IPS DF 19.7 (cell line): ENCODE results near the gene MAP7D2.

Source experiments
- DNase-seq: peaks from one replicate; pipeline ENCODE4 v3.0.0-alpha.2; 2013; ENCODE audit warnings: low read depth, low spot score

The MAP7D2 gene

GRCh38 chrX:20038966-20039365 is 77.7 kb downstream of the MAP7D2 start:
- no peak for DNase-seq

- no peak for DNase-seq
Observed at GRCh38 chrX:20037186-20037585, 79.5 kb downstream of the MAP7D2 start.

- no peak for DNase-seq
Observed at GRCh38 chrX:20032201-20032600, 84.5 kb downstream of the MAP7D2 start.

GRCh38 chrX:20029728-20030127 is 87.0 kb downstream of the MAP7D2 start:
- DNase-seq = no peak

DNA sequence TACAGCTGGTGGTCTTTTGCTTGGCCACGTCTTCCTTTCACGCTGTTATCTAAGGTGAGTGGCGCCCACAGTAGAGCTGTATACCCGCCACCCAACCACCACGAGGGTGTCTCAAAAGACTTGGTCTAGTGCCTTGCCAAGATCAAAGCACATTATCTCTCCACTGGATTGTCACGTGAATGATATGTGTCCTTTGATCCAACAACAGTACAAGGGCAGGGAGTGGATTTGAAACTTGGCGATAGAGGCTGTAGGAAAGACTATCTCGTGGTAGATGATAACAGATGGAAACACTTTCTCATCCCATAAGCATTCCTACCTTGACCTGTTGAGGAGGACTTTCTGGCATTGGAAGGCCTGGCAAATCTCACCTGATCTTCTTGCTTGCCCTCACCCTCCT is 88.1 kb downstream of the MAP7D2 start:
- DNase-seq = no peak

DNA sequence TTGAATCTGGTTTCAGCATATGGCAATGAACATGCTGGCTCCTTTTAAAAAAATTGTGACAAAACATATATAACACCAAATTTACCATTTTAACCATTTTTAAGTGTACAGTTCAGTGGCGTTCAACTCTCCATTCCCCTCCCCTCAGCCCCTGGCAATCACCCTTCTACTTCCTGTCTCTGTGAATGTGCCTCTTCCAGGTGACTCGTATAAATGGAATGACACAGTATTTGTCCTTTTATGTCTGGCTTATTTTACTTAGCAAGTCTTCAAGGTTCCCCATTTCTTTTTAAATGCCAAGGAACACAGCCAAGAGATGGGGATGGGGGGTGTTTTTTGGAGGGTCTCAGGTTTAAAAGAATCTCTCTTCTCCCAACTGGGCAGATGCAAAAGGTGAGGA is 90.4 kb downstream of the MAP7D2 start:
- no peak for DNase-seq

- no peak for DNase-seq
Observed at GRCh38 chrX:20019672-20020365, 96.9 kb downstream of the MAP7D2 start.

DNA sequence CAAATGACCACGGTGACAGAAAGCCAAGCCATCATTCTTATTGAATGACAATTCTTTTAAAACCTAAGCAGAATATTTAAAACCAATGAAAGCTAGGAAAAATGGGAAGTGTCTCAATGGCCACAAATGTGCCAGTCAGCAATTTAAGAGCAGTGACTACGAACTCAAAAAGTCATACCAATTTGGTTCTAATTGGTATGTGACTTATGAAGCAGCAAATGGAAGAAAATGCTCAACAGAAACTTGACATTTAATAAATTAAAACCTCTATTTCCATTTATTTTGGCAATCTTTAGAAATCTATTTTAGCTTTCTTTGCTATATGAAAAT is 100.1 kb downstream of the MAP7D2 start:
- DNase-seq = no peak

DNA sequence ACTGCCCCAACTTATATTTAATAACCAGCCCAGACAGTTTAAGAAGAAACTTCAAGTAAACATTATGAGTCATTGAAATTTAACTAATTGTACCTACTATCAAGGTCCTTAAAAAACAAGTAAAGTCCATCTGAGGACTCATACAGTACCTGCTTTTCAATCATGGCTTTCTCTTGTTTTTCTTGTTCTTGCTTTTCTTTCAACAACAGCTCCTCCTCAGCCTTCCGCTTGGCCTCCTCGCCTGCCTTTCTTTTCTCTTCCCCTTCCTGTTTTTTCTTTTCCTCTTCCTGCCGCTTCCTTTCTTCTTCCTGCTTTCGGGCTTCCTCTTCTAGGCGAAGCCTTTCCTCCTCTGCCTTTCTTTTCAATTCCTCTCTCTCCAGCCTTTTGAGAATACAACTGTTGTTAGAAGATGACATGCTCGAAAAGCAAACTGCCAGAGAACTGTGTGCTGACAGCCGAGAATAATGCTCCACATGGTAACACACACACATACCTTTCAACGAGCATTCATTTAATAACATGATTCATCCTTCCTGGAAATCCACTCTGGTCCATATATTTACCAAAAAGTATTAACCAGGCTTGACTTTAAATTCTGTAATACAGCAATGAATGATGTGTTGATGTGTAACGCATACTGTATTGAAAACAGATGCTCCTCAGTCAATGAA is 100.6 kb downstream of the MAP7D2 start:
- DNase-seq = no peak

DNA sequence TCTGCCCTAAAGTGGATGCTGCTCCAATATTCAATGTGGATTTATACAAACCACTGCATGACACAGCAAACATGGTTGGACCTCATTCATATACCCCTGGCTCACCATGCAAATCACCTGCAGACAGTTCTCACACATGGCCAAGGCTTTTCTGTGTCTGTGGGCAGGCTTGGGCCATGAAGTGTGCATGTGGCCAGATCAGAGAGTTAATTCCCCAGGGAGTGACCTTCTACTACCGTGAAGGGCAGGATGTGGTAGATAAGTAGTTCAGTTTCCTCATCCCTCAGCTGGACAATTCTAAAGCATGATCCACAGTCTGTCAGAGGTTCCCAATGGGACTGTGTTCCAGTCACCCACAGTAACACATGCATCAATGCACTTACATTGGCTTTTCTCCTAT is 101.3 kb downstream of the MAP7D2 start:
- no peak for DNase-seq

DNA sequence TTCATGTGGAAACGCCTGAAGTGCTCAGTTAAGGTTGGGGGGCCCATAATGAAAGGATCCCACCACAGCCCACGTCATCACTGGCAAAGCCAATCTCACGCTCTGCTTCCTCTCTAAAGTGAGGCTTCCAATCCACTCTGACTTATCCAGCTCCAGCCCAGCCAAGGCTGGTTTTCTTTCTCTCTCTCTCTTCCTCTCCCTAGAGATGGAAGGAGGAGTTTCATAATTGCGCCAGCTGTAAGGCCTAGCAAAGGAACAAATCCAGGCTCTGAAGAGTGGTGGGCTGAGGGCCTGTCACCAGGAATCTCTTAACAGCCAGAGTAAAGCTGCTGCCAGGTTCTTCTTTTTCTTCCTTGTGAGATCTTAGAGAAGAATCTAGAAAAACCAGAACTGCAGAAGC is 105.1 kb downstream of the MAP7D2 start:
- no peak for DNase-seq

DNA sequence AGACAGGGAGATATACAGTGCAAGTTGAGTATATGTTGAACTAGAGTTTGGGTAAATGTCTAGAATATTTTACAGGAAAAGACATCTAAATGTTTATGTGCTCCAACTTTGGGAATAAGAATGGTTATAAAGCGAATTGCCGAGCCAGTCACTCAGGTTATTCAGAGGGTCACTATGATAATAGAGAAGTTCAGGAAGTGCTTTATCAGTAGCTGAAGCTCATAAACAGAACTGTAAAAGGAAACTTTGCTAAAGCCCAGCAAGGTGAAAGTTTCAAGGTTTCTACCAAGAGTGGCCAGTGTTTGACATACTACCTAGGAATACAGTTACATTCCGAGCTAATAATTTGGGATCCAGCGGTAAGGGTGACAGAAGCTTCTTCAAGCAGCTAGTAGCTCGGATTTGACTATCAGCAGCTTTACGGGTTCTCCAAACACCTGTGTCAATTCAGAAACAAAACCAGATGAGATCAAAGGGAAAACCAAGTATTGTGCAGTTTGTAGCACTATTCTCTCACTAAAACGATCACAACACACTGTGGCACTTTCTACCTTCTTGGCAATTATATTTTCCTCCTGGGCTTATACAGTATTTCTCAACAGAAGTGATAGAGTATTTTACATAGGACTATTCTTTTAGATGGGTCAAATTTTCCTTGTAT is 108.6 kb downstream of the MAP7D2 start:
- no peak for DNase-seq

DNA sequence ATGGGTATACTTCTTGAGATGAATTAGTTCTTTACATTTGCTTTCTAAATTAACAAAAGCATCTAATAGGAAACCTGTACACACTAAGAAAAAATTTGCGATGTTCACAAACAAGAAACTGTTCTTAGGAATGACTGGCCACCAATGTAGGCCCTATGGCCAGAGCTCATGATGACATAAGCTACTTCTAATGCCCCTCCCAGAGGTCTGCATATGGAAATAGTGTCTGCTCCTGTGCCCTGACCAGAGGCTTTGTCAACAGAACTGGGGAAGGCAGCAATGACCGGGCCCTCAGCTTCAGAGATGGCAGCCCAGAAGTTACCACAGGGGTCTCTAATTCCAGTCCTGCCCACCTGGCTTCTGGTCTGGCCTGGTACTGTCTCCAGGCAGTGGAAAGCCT is 110.8 kb downstream of the MAP7D2 start:
- no peak for DNase-seq

- no peak for DNase-seq
Observed at GRCh38 chrX:20001588-20001987, 115.1 kb downstream of the MAP7D2 start.

- no peak for DNase-seq
Observed at GRCh38 chrX:19991350-19991718, 125.4 kb downstream of the MAP7D2 start.

GRCh38 chrX:19990556-19991349 is 126.0 kb downstream of the MAP7D2 start, which contains the start of gene BCLAF3:
Gene BCLAF3 (minus strand): TSS chrX:19991061. CDS start chrX:19970264, 20,797 bp downstream.
- DNase-seq = no peak

- DNase-seq = no peak
Observed at GRCh38 chrX:19990151-19990555, 126.6 kb downstream of the MAP7D2 start.

DNA sequence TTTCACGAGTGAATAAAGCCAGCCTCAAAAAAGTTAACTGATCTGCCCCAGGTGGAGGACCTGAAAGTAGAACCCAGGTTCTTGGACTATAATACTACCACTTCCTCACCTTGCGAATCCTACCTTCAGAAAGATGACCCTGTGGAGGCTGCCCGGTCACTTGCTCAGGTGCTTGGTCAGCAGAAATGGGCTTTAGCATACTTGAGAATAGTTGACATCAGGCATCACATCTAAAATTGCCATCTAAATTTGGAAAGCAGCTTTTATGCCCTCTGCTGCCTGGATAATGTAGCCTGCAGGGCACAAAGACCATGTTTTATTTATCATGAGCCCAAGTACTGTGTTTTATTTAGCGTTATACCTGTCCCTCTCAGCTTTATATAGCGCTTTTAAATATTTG is 128.9 kb downstream of the MAP7D2 start:
- DNase-seq = no peak

GRCh38 chrX:19986531-19986930 is 130.2 kb downstream of the MAP7D2 start:
- no peak for DNase-seq

- DNase-seq = no peak
Observed at GRCh38 chrX:19981947-19982346, 134.8 kb downstream of the MAP7D2 start.

GRCh38 chrX:19975845-19976244 is 140.9 kb downstream of the MAP7D2 start:
- DNase-seq = no peak

GRCh38 chrX:19972984-19973383 is 143.7 kb downstream of the MAP7D2 start:
- DNase-seq = no peak
